Keratinocyte (primary cell): Measurements from ENCODE around the gene MTMR3. TPM values are rescaled to one million over a fixed set of nuclear protein-coding genes. Genes with fewer than 3 reads are reported as not detected.

Experiments
- DNase-seq: peaks from one replicate; pipeline ENCODE4 v3.0.0-alpha.2; 2011; ENCODE audit warnings: low read depth, missing footprints, low spot score
- FAIRE-seq: peaks from 2 replicates; lab custom pipeline; 2011; peaks lifted over from hg19 to GRCh38; lab: Jason Lieb, UNC
- H2AFZ ChIP-seq: 2 replicates; pipeline ENCODE4 v1.6.0; 2012; ENCODE audit warnings: low read length, control low read depth, inconsistent platforms; ENCODE audit not compliant: control insufficient read depth
- H3K27ac ChIP-seq: 2 replicates; pipeline ENCODE4 v1.5.1; 2011; ENCODE audit warnings: low read length; ENCODE audit not compliant: control insufficient read depth, insufficient read depth
- H3K27me3 ChIP-seq: 3 replicates; pipeline ENCODE4 v1.6.0; 2011; ENCODE audit warnings: low read length; ENCODE audit not compliant: control insufficient read depth, insufficient read depth; ENCODE audit errors: extremely low read depth
- H3K36me3 ChIP-seq, 2 experiments: 2 replicates in 1 of 2; 3 replicates in 1 of 2; pipeline ENCODE4 v1.5.1; 2011; ENCODE audit warnings: low read length in 2 of 2, mild to moderate bottlenecking in 1 of 2; ENCODE audit not compliant: control insufficient read depth in 2 of 2, insufficient read depth in 2 of 2; ENCODE audit errors: extremely low read depth in 1 of 2
- H3K4me1 ChIP-seq: 3 replicates; pipeline ENCODE4 v1.5.1; 2011; ENCODE audit warnings: low read length; ENCODE audit not compliant: control insufficient read depth, insufficient read depth; ENCODE audit errors: extremely low read depth
- H3K4me2 ChIP-seq: 3 replicates; pipeline ENCODE4 v1.6.0; 2011; ENCODE audit warnings: low read depth, low read length; ENCODE audit not compliant: control insufficient read depth, insufficient read depth; ENCODE audit errors: extremely low read depth
- H3K4me3 ChIP-seq, 3 experiments: fragments of 200-600 bp in 1 of 3; sonication (generic) in 1 of 3; 2 replicates in 2 of 3; 3 replicates in 1 of 3; pipeline ENCODE4 v1.5.1; 2011 to 2016; ENCODE audit warnings: low read length in 3 of 3, mild to moderate bottlenecking in 3 of 3, control low read depth in 2 of 3, inconsistent platforms in 1 of 3, low read depth in 1 of 3, mixed read lengths in 1 of 3, mixed run types in 1 of 3, moderate library complexity in 1 of 3; ENCODE audit not compliant: control insufficient read depth in 2 of 3, insufficient read depth in 2 of 3; ENCODE audit errors: extremely low read depth in 1 of 3
- H3K79me2 ChIP-seq: 2 replicates; pipeline ENCODE4 v1.6.0; 2012; ENCODE audit warnings: low read length; ENCODE audit not compliant: control insufficient read depth, insufficient read depth
- H3K9ac ChIP-seq: 3 replicates; pipeline ENCODE4 v1.6.0; 2011; ENCODE audit warnings: low read length; ENCODE audit not compliant: control insufficient read depth, insufficient read depth; ENCODE audit errors: extremely low read depth
- H3K9me1 ChIP-seq: 3 replicates; pipeline ENCODE4 v1.6.0; 2011; ENCODE audit warnings: low read length; ENCODE audit not compliant: control insufficient read depth, insufficient read depth; ENCODE audit errors: extremely low read depth
- H3K9me3 ChIP-seq: 2 replicates; pipeline ENCODE4 v1.5.1; 2012; ENCODE audit warnings: low read depth, low read length; ENCODE audit not compliant: control insufficient read depth
- H4K20me1 ChIP-seq: 3 replicates; pipeline ENCODE4 v1.6.0; 2011; ENCODE audit warnings: low read length; ENCODE audit not compliant: control insufficient read depth, insufficient read depth; ENCODE audit errors: extremely low read depth
- EZH2 ChIP-seq: IDR thresholded peaks from one replicate; pipeline ENCODE4 v1.6.1; 2012; ENCODE audit warnings: inconsistent platforms, mild to moderate bottlenecking, low read length, moderate library complexity
- dilution Hi-C: fragments of 300-500 bp; cut with MboI; formaldehyde crosslinking; loops from one replicate; pipeline ENCODE4 v1.7.0; 2020; ENCODE audit warnings: low sequenced_read_pairs; ENCODE audit not compliant: extremely low pct_ligation_motif_present
- polyA plus RNA-seq, 5 experiments: library from polyadenylated mRNA; depleted of rRNA in 3 of 5; stranded (reverse) in 3 of 5; stranded (forward) in 1 of 5; unstranded in 1 of 5; fragments of >200 nt; gene quantifications; 1 replicate in 1 of 5; 2 replicates in 3 of 5; 3 replicates in 1 of 5; pipeline versions ENCODE4 v1.2.1 to v1.2.3, GENCODE V29; 2011 to 2012; ENCODE audit warnings: missing spikeins in 2 of 5, low read depth in 1 of 5, low replicate concordance in 1 of 5
- TF ChIP-seq, protein P1 (sequence below), 3 experiments: IDR thresholded peaks in 1 of 3; conservative IDR thresholded peaks in 1 of 3; optimal IDR thresholded peaks in 1 of 3; 2 replicates in 2 of 3; 3 replicates in 1 of 3; pipeline versions ENCODE3 to v1.5.1; 2011; ENCODE audit warnings: low read length in 3 of 3, mild to moderate bottlenecking in 3 of 3, moderate library complexity in 2 of 3, control low read depth in 1 of 3, inconsistent platforms in 1 of 3; ENCODE audit not compliant: insufficient read depth in 2 of 3; ENCODE audit errors: extremely low read depth in 1 of 3

Gene MTMR3
- polyA plus RNA-seq, 1 donor (not counting 4 experiments of a cell fraction or from before 2014, with no cell fraction given), result 16.5 TPM

DNA sequence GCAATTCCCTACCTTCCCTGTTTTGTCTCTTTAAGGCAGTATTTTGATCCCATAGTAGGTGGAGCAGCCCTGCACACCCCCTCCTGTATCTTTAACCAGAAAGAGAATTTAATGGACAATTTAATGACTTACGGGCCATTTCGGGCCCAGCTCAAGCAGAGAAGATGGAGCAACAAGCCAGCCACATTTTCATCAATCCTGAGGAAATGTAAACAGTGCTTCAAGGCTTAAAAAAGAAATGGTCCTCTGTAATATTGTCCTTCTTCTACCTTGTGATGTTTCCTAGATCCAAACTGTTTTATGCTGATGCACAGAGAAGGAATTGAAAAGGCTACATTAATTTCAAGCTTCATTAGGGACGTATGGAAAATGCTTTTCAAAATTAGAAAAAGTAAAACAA, 88.6 kb downstream of the MTMR3 start:
- peaks cover 2% of the 10 kb centered on the region for H3K79me2 ChIP-seq
- TF ChIP-seq, protein P1, sequence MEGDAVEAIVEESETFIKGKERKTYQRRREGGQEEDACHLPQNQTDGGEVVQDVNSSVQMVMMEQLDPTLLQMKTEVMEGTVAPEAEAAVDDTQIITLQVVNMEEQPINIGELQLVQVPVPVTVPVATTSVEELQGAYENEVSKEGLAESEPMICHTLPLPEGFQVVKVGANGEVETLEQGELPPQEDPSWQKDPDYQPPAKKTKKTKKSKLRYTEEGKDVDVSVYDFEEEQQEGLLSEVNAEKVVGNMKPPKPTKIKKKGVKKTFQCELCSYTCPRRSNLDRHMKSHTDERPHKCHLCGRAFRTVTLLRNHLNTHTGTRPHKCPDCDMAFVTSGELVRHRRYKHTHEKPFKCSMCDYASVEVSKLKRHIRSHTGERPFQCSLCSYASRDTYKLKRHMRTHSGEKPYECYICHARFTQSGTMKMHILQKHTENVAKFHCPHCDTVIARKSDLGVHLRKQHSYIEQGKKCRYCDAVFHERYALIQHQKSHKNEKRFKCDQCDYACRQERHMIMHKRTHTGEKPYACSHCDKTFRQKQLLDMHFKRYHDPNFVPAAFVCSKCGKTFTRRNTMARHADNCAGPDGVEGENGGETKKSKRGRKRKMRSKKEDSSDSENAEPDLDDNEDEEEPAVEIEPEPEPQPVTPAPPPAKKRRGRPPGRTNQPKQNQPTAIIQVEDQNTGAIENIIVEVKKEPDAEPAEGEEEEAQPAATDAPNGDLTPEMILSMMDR (optimal IDR thresholded peaks at IDR 0.05 in 1 of 3, IDR thresholded peaks at IDR 0.05 in 1 of 3, conservative IDR thresholded peaks at IDR 0.05 in 1 of 3; ENCODE audit: extremely low read depth in 1 of 3, insufficient read depth in 2 of 3, low read length in 3 of 3), result no peak
- TF ChIP-seq EZH2, result no peak
- no peaks in the 10 kb centered on the region for H3K4me1 ChIP-seq
- no peak overlapping the region for H3K9ac ChIP-seq
- H3K4me2 ChIP-seq, result no peak overlapping the region
- no peak for FAIRE-seq
- H3K36me3 ChIP-seq, result no peaks in the 10 kb centered on the region
- no peaks in the 10 kb centered on the region for H3K9me1 ChIP-seq
- no peak overlapping the region for H2AFZ ChIP-seq
- H3K27me3 ChIP-seq, result no peaks in the 10 kb centered on the region
- no peaks in the 10 kb centered on the region for H3K9me3 ChIP-seq
- no peak overlapping the region for H3K27ac ChIP-seq
- H3K4me3 ChIP-seq, result no peak overlapping the region
- H4K20me1 ChIP-seq, result no peaks in the 10 kb centered on the region
- no peak for DNase-seq
- dilution Hi-C loops, result no loop called here

GRCh38 chr22:29972121-29972520, 89.1 kb downstream of the MTMR3 start:
- no peaks in the 10 kb centered on the region for H3K36me3 ChIP-seq
- H3K4me1 ChIP-seq, result no peaks in the 10 kb centered on the region
- H3K9me1 ChIP-seq, result no peaks in the 10 kb centered on the region
- no peak overlapping the region for H3K4me2 ChIP-seq
- DNase-seq (no peak), FAIRE-seq (no peak)
- no peaks in the 10 kb centered on the region for H4K20me1 ChIP-seq
- H3K79me2 ChIP-seq, result peaks cover 2% of the 10 kb centered on the region
- TF ChIP-seq, protein P1 (optimal IDR thresholded peaks at IDR 0.05 in 1 of 3, IDR thresholded peaks at IDR 0.05 in 1 of 3, conservative IDR thresholded peaks at IDR 0.05 in 1 of 3; ENCODE audit: extremely low read depth in 1 of 3, insufficient read depth in 2 of 3, low read length in 3 of 3), result no peak
- no peak for TF ChIP-seq EZH2
- dilution Hi-C loops, result no loop called here
- H3K27me3 ChIP-seq, result no peaks in the 10 kb centered on the region
- H3K9me3 ChIP-seq, result no peaks in the 10 kb centered on the region
- no peak overlapping the region for H2AFZ ChIP-seq
- H3K9ac ChIP-seq, result no peak overlapping the region
- no peak overlapping the region for H3K27ac ChIP-seq
- H3K4me3 ChIP-seq, result no peak overlapping the region
